GM18861 (cell line): Measurements from ENCODE around the gene GOT1.

Experiments used
- ATAC-seq: cut with Tn5 transposase; IDR thresholded peaks from one replicate; pipeline ENCODE4 v1.9.1; 2021; ENCODE audit not compliant: unreplicated experiment

Gene GOT1

GRCh38 chr10:99396471-99396870, 34.0 kb downstream of the GOT1 start:
- no peak for ATAC-seq

- no peak for ATAC-seq
Observed at GRCh38 chr10:99395750-99396445, 34.5 kb downstream of the GOT1 start.

GRCh38 chr10:99394761-99395386, 35.5 kb downstream of the GOT1 start:
- no peak for ATAC-seq

GRCh38 chr10:99394256-99394655, 36.2 kb downstream of the GOT1 start:
- no peak for ATAC-seq

GRCh38 chr10:99393683-99394082, 36.7 kb downstream of the GOT1 start:
- ATAC-seq, result no peak

- ATAC-seq, result no peak
Observed at GRCh38 chr10:99393036-99393435, 37.4 kb downstream of the GOT1 start.

GRCh38 chr10:99391346-99391745, 39.1 kb downstream of the GOT1 start:
- ATAC-seq, result no peak

- ATAC-seq, result no peak
Observed at GRCh38 chr10:99389729-99390480, 40.5 kb downstream of the GOT1 start.

- ATAC-seq, result no peak
Observed at GRCh38 chr10:99387541-99387940, 42.9 kb downstream of the GOT1 start.

GRCh38 chr10:99387071-99387470, 43.4 kb downstream of the GOT1 start:
- no peak for ATAC-seq

- no peak for ATAC-seq
Observed at GRCh38 chr10:99382176-99382575, 48.2 kb downstream of the GOT1 start.

- ATAC-seq, result no peak
Observed at GRCh38 chr10:99375426-99375825, 55.0 kb downstream of the GOT1 start.

GRCh38 chr10:99374972-99375371, 55.5 kb downstream of the GOT1 start:
- no peak for ATAC-seq

GRCh38 chr10:99374526-99374925, 55.9 kb downstream of the GOT1 start:
- ATAC-seq, result no peak

- ATAC-seq, result no peak
Observed at GRCh38 chr10:99372546-99373271, 57.7 kb downstream of the GOT1 start.

- peak; percentile 92 for ATAC-seq
Observed at GRCh38 chr10:99370993-99371392, 59.4 kb downstream of the GOT1 start.

- ATAC-seq, result no peak
Observed at GRCh38 chr10:99369551-99369950, 60.9 kb downstream of the GOT1 start.

GRCh38 chr10:99369126-99369525, 61.3 kb downstream of the GOT1 start:
- ATAC-seq, result no peak

- ATAC-seq, result no peak
Observed at GRCh38 chr10:99368646-99369045, 61.8 kb downstream of the GOT1 start.

GRCh38 chr10:99366666-99367065, 63.8 kb downstream of the GOT1 start:
- ATAC-seq, result no peak

GRCh38 chr10:99365736-99366135, 64.7 kb downstream of the GOT1 start:
- ATAC-seq, result no peak
